ENCODE measurements around the gene VCP. TPM values are rescaled to one million over a fixed set of nuclear protein-coding genes. Genes with fewer than 3 reads are reported as not detected.
"Not testable (repeated sequence)": the region's sequence is repeated elsewhere in the genome, so short reads cannot be mapped to it uniquely, and the experiment has no call there.

Gene VCP
- total RNA-seq, 1 donor from 2014 or later = 309 TPM

DNA sequence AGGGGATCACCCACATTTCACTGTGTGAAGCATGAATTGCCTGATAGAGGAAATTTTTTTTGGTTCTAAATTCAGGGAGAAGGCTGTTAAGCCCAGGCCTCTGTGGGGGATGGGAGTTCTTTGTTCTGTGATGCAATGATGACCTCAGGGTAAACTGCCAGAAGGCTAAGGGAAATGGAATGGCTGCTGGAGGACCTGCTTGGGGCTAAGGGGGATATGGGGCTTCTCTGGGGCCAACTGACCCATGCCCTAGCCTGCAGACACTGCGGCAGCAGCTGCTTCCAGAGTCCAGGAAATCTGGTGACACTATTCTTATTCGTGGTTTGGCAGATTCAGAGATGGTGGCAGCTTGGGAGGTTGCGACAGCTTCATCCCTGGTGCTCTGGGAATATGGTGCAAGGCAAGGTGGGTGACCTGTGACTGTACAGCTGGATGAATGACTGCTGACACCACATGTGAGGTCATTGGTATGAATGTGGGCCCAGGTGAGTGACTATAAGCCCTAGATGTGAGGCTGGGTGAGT, 30.3 kb downstream of the VCP start:
- intact Hi-C loops (cut with DNase I) = no loop called here
- DNase-seq (ENCODE audit: low spot score) = no peak

DNA sequence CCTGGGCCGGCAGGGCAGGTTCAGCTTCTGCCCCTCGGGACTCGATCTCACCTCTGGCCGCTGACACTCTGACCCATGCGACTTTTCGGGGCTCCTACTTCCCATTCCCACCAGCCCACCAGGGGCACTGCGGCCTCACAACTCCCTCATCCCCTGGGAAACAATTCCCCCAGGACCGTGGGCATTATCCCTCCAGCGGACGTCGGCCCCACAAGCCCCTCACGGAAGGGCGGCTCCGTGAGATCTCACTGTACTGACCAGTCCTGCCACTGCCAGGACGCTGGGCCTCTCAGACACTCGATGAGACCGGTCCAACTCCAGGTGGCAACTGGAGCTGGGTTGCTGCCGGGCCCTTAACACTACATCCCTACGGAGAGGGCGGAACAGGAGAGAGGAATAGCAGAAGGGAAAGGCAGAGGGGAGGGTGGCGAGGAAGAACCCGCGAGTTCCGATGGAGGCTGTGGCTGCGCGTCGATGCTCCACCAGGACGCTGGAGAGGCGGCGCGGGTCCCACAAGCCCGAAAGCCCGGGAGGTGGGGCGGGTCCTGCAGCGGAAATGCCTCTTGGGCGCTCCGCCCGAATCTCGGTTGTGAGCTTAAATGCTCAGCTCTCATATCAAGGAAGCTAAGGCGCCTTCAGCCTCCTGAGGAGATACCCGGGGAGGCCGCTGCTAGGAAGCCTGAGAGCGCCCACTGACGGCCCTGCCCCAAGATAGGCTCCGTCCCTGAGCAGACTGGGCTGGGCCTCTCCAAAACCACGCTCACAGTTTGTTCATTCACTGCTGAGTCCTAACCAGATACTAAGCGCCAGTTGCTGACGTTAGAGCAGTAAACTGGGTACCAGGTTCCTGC, 36.3 kb downstream of the VCP start:
- intact Hi-C loops (cut with DNase I) = no loop called here
- no peak for DNase-seq (ENCODE audit: low spot score)

DNA sequence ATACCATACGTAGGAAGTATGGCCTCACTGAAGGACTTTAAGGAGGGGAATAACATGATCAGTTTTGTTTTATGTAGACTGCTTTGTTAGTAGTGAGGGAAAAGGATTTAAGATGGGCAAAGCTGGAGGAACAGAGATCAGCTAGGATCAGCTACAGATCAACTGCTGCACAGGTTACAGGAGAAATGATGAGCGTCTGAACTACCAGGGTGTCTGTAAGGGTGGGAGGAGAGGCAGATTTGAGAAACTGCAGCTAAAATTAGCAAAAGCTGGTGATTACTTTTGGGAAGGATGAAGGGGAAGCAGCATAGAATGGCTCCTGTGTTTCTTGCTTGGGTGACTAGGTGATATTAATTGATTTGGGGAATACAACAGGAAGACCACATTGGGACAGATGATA, 39.3 kb downstream of the VCP start:
- DNase-seq (ENCODE audit: low spot score) = no peak
- intact Hi-C loops (cut with DNase I) = no loop called here

DNA sequence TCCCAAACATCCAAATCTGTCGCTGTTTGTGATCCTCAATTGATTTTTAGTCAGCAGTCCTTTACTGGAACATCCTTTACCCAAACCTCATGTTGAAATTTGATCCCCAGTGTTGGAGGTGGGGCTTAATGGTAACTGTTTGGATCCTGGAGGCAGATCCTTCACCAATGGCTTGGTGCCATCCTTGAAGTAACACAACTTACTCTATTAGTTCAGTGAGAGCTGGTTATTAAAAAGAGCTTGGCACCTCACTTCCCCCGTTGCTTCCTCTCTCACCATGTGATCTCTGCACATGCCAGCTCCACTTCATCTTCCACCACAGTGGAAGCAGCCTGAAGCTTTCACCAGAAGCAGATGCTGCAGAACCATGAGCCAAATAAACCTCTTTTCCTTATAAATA, 42.6 kb downstream of the VCP start:
- intact Hi-C loops (cut with DNase I) = no loop called here
- no peak for DNase-seq (ENCODE audit: low spot score)

DNA sequence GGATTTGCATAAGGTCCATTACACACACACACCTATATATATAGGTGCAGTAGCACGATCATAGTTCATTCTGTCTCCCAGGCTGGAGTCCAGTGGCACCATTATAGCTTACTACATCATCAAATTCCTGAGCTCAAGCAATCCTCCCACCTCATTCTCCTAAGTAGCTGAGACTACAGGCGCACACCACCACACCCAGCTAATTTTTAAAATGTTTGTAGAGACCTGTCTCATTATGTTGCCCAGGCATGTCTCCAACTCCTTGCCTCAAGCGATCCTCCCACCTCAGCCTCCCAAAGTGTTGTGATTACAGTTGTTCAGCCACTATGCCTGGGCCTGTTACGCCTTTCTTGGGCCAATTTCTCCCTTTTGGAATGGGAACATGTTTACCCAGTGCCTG, 43.2 kb downstream of the VCP start:
- intact Hi-C loops (cut with DNase I) = no loop called here
- no peak for DNase-seq (ENCODE audit: low spot score)

DNA sequence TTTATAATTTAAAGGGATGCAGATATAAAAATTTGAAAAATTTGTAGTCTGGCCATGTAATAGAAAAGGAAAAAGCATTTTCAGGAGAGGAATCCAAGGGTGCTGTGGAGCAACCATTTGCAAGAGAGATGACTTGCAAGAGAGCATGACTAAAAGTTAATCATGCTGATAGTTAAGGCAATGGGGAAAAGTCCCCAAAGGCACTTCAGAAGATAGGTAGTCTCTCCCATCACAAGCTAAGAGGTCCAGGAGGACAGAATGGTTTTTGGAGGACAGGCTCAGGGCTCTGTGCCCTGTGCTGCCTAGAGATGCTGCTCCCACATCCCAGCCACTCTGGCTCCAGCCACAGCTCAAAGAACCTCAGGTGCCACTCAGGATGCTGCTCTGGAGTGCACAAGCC, 44.1 kb downstream of the VCP start:
- no peak for DNase-seq (ENCODE audit: low spot score)
- intact Hi-C loops (cut with DNase I) = no loop called here

DNA sequence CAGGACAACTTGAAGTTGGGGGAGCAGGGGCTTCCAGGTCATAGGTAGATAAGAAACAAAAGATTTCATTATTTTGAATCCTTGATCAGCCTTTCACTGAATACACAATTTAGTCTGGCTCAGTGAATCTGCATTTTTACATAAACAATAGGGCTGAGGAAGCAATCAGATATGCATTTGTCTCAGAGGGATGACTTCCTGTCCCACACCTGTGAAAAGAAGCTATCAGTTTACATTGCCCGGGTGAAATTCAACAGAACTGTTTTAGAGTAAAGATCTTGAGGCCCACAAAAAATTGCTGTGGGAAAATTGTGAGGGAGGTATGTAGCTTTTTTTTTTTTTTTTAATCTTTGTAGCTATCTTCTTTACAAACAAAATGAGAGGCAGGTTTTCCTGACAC, 44.6 kb downstream of the VCP start:
- intact Hi-C loops (cut with DNase I) = no loop called here
- DNase-seq (ENCODE audit: low spot score) = no peak

DNA sequence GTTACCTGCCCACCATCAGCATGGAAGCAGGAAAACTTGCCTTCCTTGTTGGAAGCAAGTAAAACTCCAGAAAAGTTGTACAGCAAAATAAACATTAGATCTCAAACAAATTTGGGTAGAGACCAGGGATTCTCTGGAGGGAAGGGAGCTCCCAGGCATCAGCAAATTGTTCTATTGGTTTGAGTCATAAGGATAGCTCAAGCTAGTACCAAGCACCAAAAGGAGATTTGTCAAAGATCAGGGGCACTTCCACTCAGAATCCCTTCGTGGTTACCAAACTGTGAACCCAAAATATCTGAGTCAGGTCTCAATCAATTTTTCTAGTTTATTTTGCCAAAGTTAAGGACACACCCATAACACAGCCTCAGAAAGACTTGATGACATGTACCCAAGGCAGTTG, 45.1 kb downstream of the VCP start:
- intact Hi-C loops (cut with DNase I) = no loop called here
- DNase-seq (ENCODE audit: low spot score) = no peak

DNA sequence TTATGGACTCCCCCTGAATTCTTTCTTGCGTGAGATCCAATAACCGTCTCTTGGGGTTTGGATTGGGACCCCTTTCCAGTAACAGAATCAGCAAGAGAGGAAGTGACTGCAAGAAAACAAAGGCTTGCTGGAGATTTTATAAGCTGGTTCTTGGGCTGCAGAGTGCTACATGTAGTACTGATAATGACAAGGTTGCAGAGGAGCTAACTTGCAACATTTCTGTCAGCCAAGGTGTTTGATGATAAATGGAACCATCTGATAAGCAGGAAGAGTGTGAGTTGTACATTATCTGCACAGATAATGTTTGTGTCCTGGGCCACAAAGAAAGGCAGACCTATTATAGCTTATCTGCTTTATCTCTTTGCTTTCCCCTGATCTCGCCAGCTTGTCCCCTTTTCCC, 45.8 kb downstream of the VCP start:
- no peak for DNase-seq (ENCODE audit: low spot score)
- intact Hi-C loops (cut with DNase I) = no loop called here

DNA sequence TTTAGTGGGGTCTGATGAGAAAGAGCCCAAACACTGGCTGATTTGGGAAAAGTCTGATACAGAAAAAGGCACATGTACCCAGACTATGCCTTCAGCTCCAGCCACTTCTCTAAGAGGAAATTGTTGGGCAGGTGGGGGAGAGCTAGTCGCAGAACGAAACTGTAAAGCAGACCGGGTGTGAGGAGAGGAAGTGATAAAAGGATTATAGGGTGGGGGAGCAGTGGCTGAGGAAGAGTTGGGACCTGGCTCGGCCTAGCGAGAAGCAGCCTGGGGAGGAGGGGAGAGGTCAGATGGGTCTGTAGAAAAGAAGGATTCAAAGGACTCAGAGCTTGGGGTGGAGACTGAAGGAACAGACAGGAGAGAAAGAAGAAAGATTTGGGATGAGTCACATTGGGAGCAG, 49.0 kb downstream of the VCP start:
- DNase-seq (ENCODE audit: low spot score); intact Hi-C loops (cut with DNase I): not testable (repeated sequence)

DNA sequence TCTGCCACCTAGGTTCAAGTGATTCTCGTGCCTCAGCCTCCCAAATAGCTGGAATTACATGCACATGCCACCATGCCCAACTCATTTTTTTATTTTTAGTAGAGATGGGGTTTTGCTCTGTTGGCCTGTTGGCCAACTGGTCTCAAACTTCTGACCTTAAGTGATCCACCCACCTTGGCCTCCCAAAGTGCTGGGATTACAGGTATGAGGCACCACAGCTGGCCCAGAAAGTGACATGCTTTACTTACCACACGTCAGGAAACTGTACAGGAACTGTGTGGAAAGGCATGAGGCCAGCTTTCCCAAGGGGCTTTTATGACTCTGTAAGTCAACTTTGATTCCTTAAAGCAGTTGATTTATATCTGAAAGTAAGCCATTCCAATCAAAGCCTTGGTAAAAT, 57.9 kb downstream of the VCP start:
- DNase-seq (ENCODE audit: low spot score) = no peak
- intact Hi-C loops (cut with DNase I) = no loop called here

DNA sequence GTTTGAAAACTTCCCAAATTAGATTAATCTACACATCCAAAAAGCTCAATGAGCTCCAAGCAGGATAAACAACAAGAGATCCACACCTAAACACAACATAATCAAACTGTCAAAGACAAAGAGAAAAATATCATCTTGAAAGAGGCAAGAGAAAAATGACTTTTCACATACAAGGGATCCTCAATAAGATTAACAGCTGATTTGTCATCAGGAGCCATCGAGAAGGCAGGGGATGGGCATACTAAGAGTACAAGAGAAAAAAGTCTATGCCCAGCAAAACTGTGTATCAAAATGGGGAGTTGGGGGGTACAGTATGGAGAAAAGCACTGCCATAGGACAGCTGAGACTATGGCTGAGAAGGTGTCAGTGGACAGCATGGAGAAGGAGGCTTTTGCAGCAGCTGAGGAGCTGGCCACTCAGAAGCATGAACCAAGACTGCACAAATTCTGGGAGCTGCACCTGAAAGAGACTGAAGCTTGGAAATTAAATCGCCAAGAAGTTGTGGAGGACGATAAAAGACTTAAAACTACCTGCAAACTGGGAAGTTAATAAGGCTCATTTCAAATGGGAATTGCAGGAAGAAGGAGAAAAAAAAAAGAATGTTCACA, 62.0 kb downstream of the VCP start:
- no peak for DNase-seq (ENCODE audit: low spot score)
- intact Hi-C loops (cut with DNase I) = no loop called here

Other genes with a start within 250 kb of the VCP start
- gene PHF24, start 114.3 kb downstream of the VCP start, total RNA-seq = 0.57 TPM
- gene DNAJB5, start 82.9 kb downstream of the VCP start, total RNA-seq = 133 TPM
- gene FANCG, start 7.3 kb upstream of the VCP start, total RNA-seq = 5.6 TPM
- gene PIGO, start 24.0 kb upstream of the VCP start, total RNA-seq = 9.3 TPM
- 95.2 TPM for gene STOML2, start 30.5 kb upstream of the VCP start, total RNA-seq
- 20.0 TPM for gene ATOSB, start 43.2 kb upstream of the VCP start, total RNA-seq
- 24.7 TPM for gene UNC13B, start 89.4 kb upstream of the VCP start, total RNA-seq

Data from cardiac septum (tissue), 1 donor.